ENCODE measurements around the gene MYG1. TPM values are rescaled to one million over a fixed set of nuclear protein-coding genes. Genes with fewer than 3 reads are reported as not detected.

MYG1 gene
- polyA plus RNA-seq, 3 donors, result 49.3 to 64.3 (median 55.7) TPM

- H3K27ac ChIP-seq (ENCODE audit: low read depth in 1 of 2, low read length in 2 of 2), result peak overlapping the region; percentile 53 to 78
- peak overlapping the region; percentile 91 to 97 for H3K4me3 Mint-ChIP-seq
- H3K4me1 ChIP-seq (ENCODE audit: control insufficient read depth in 1 of 2, insufficient read depth in 2 of 2, low read length in 2 of 2), result peaks cover 37 to 43% of the 10 kb centered on the region in 2 donors
- H3K27me3 ChIP-seq (ENCODE audit: control insufficient read depth in 2 of 2, insufficient read depth in 2 of 2, low read length in 2 of 2), result peaks cover 14 to 22% of the 10 kb centered on the region in 2 donors
- peaks cover 0 to 4% of the 10 kb centered on the region in 2 donors for H3K9me3 ChIP-seq (replicated peaks in 1 of 2; ENCODE audit: control insufficient read depth in 1 of 2, insufficient read depth in 1 of 2, low read length in 2 of 2)
- intact Hi-C loops (cut with micrococcal nuclease), result loop anchor here (2.0 to 10.0 kb wide), 4 partner anchors 21 to 178 kb away; partner anchors contain the start of gene TARBP2 (in 1 of the 2)
- peak overlapping the region; percentile 93 for H2AFZ ChIP-seq (ENCODE audit: insufficient read depth, low read depth, low read length, poor library complexity, severe bottlenecking)
- H3K9ac ChIP-seq (ENCODE audit: insufficient read depth, low read length, poor library complexity, severe bottlenecking), result peak overlapping the region; percentile 68
- peaks cover 0 to 6% (median 0%) of the 10 kb centered on the region in 7 donors for H3K9me3 Mint-ChIP-seq
- H4K20me1 ChIP-seq (ENCODE audit: insufficient read depth, low read length), result no peaks in the 10 kb centered on the region
- 2% methylated on average over 15 of the region's 28 CpGs for WGBS (ENCODE audit: insufficient coverage)
- H3K36me3 Mint-ChIP-seq, result peaks cover 0 to 10% of the 10 kb centered on the region in 2 donors
- peaks cover 6% of the 10 kb centered on the region for H3K79me2 ChIP-seq (ENCODE audit: insufficient read depth, low read length)
- H3K27ac Mint-ChIP-seq, result peak overlapping the region; percentile 88 to 97 (median 93)
- peaks cover 35% of the 10 kb centered on the region for H3K4me1 Mint-ChIP-seq
- H3K4me2 ChIP-seq (replicated peaks; ENCODE audit: extremely low read depth, low read length, poor library complexity, severe bottlenecking), result peak overlapping the region; percentile 94
- TF ChIP-seq CTCF (IDR thresholded peaks at IDR 0.05), result no peak
- H3K36me3 ChIP-seq (replicated peaks in 1 of 2; ENCODE audit: control insufficient read depth in 1 of 2, insufficient read depth in 2 of 2, low read length in 2 of 2), result peaks cover 3 to 4% of the 10 kb centered on the region in 2 donors
- peak; percentile 64 to 80 (median 79) for DNase-seq
- H3K4me3 ChIP-seq (replicated peaks in 1 of 3; ENCODE audit: low read depth in 2 of 3, low read length in 3 of 3), result peak overlapping the region; percentile 43 to 85 (median 56)
- H3K27me3 Mint-ChIP-seq (ENCODE audit: low read depth in 3 of 3), result peaks cover 23 to 33% (median 30%) of the 10 kb centered on the region in 3 donors
Measured at GRCh38 chr12:53324113-53324778, 24.8 kb downstream of the MYG1 start.

DNA sequence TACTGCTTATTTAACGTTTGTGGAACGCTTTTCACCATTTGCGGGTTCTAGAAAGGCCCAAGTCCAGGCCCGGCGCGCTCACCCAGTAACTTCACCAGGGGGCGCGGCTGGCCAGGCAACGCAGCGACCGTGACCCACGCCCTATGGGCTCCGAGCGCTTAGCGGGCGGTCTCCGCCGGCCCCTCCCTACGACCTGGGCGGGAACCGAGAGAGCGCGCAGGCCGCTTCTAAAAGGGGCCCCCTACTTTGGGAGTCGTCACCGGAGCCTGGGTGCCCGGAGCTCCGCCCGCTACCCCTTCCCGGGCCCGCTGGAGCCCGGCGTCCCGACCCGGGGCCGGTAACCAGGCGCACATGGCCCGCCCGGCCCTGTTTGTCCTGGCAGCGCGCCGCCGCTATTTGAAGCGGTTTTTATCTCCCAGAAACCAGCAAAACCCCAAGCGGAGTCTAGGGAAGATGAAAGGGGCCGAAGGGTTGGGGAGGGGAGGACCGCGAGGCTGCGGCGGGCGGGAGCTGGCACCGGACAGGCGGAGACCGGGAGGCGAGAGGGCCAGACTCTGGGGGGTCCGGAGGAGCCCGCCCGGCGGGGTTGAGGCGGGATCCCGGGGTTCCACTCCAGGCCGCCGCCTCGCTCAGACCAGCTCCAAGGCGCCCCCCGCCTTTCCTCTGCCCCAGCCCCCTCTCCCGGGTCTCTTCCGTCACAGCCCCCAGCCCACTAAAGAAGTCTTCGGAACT lies 25.4 kb downstream of the MYG1 start:
- WGBS (ENCODE audit: insufficient coverage), result 0% methylated on average over 49 of the region's 69 CpGs
- intact Hi-C loops (cut with micrococcal nuclease), result loop anchor here (2.0 to 10.0 kb wide), 4 partner anchors 20 to 177 kb away; partner anchors contain the start of gene TARBP2 (in 1 of the 2)
- peak overlapping the region; percentile 88 to 97 (median 93) for H3K27ac Mint-ChIP-seq
- H3K9me3 Mint-ChIP-seq, result peaks cover 0 to 6% (median 0%) of the 10 kb centered on the region in 7 donors
- H4K20me1 ChIP-seq (ENCODE audit: insufficient read depth, low read length), result no peaks in the 10 kb centered on the region
- peaks cover 23 to 33% (median 30%) of the 10 kb centered on the region in 3 donors for H3K27me3 Mint-ChIP-seq (ENCODE audit: low read depth in 3 of 3)
- peak overlapping the region; percentile 43 to 85 (median 56) for H3K4me3 ChIP-seq (replicated peaks in 1 of 3; ENCODE audit: low read depth in 2 of 3, low read length in 3 of 3)
- peaks cover 34% of the 10 kb centered on the region for H3K4me1 Mint-ChIP-seq
- peaks cover 0 to 3% of the 10 kb centered on the region in 2 donors for H3K36me3 Mint-ChIP-seq
- peak overlapping the region; percentile 94 for H3K4me2 ChIP-seq (replicated peaks; ENCODE audit: extremely low read depth, low read length, poor library complexity, severe bottlenecking)
- H3K9me3 ChIP-seq (replicated peaks in 1 of 2; ENCODE audit: control insufficient read depth in 1 of 2, insufficient read depth in 1 of 2, low read length in 2 of 2), result peaks cover 0 to 4% of the 10 kb centered on the region in 2 donors
- peak overlapping the region; percentile 91 to 97 for H3K4me3 Mint-ChIP-seq
- H3K79me2 ChIP-seq (ENCODE audit: insufficient read depth, low read length), result peaks cover 4% of the 10 kb centered on the region
- peak; percentile 81 for TF ChIP-seq CTCF (IDR thresholded peaks at IDR 0.05)
- H3K4me1 ChIP-seq (ENCODE audit: control insufficient read depth in 1 of 2, insufficient read depth in 2 of 2, low read length in 2 of 2), result peaks cover 37 to 43% of the 10 kb centered on the region in 2 donors
- H3K27ac ChIP-seq (ENCODE audit: low read depth in 1 of 2, low read length in 2 of 2), result peak overlapping the region; percentile 53 to 78
- peak overlapping the region; percentile 68 for H3K9ac ChIP-seq (ENCODE audit: insufficient read depth, low read length, poor library complexity, severe bottlenecking)
- DNase-seq, result peak; percentile 70 to 74 (median 72)
- peaks cover 0 to 2% of the 10 kb centered on the region in 2 donors for H3K36me3 ChIP-seq (replicated peaks in 1 of 2; ENCODE audit: control insufficient read depth in 1 of 2, insufficient read depth in 2 of 2, low read length in 2 of 2)
- peaks cover 14 to 22% of the 10 kb centered on the region in 2 donors for H3K27me3 ChIP-seq (ENCODE audit: control insufficient read depth in 2 of 2, insufficient read depth in 2 of 2, low read length in 2 of 2)
- H2AFZ ChIP-seq (ENCODE audit: insufficient read depth, low read depth, low read length, poor library complexity, severe bottlenecking), result peak overlapping the region; percentile 93
